ENCODE results near the gene TRABD2B.
"Not testable (repeated sequence)": the region's sequence is repeated elsewhere in the genome, so short reads cannot be mapped to it uniquely, and the experiment has no call there.

The TRABD2B gene

GRCh38 chr1:47963568-47964358 is 33.4 kb downstream of the TRABD2B start:
- Histone ChIP-seq H4K91ac (ENCODE audit: low read length) (no peak overlapping the region), H2BK12ac (ENCODE audit: low read length in 2 of 2) (no peak overlapping the region), H3K4me2 (ENCODE audit: low read length, poor library complexity, severe bottlenecking) (no peak overlapping the region), H3K9me3 (ENCODE audit: control insufficient read depth, low read length) (no peaks in the 10 kb centered on the region), H3K9ac (ENCODE audit: low read length) (no peak overlapping the region), H2BK120ac (ENCODE audit: low read depth, low read length) (no peak overlapping the region), H3K27ac (ENCODE audit: low read length, poor library complexity, severe bottlenecking) (no peak overlapping the region), H3K79me1 (replicated peaks; ENCODE audit: low read length, poor library complexity, severe bottlenecking) (no peaks in the 10 kb centered on the region), H3K14ac (ENCODE audit: low read length in 2 of 2) (no peak overlapping the region), H4K8ac (ENCODE audit: low read length) (no peak overlapping the region), H3K23ac (ENCODE audit: low read length in 2 of 2) (no peak overlapping the region), H2AFZ (ENCODE audit: low read depth, low read length) (no peak overlapping the region), H3K27me3 (ENCODE audit: control insufficient read depth in 1 of 2, insufficient read depth in 1 of 2, low read length in 2 of 2) (peaks cover 0 to 2% of the 10 kb centered on the region in 2 experiments), H2BK15ac (ENCODE audit: low read depth, poor library complexity, severe bottlenecking) (no peak overlapping the region), H3K4me3 (ENCODE audit: insufficient read depth in 1 of 2, low read depth in 1 of 2, low read length in 2 of 2) (no peak overlapping the region), H3K4me1 (ENCODE audit: control insufficient read depth, insufficient read depth, low read depth, low read length) (no peaks in the 10 kb centered on the region), H3K18ac (ENCODE audit: low read depth in 1 of 2, low read length in 2 of 2) (no peak overlapping the region), H2AK5ac (ENCODE audit: low read length, severe bottlenecking) (no peak overlapping the region), H2BK5ac (ENCODE audit: low read depth, low read length, poor library complexity, severe bottlenecking) (no peak overlapping the region), H3K4ac (ENCODE audit: low read depth in 1 of 2, low read length in 2 of 2) (no peak overlapping the region), H3K36me3 (ENCODE audit: control insufficient read depth in 1 of 2, insufficient read depth in 2 of 2, low read depth in 1 of 2, low read length in 2 of 2) (no peaks in the 10 kb centered on the region)
- WGBS, result 80% methylated on average over 12 of the region's 13 CpGs
- DNase-seq, result no peak

- WGBS, result 74% methylated on average over 5 of the region's 5 CpGs
- H4K91ac ChIP-seq (ENCODE audit: low read length), result no peak overlapping the region
Observed at GRCh38 chr1:47962750-47963492, 34.3 kb downstream of the TRABD2B start.

DNA sequence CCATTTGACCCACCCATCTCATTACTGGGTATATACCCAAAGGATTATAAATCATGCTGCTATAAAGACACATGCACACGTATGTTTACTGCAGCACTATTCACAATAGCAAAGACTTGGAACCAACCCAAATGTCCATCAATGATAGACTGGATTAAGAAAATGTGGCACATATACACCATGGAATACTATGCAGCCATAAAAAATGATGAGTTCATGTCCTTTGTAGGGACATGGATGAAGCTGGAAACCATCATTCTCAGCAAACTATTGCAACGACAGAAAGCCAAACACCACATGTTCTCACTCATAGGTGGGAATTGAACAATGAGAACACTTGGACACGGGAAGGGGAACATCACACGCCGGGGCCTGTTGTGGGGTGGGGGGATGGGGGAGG is 35.4 kb downstream of the TRABD2B start:
- not testable (repeated sequence) for H2BK15ac ChIP-seq (ENCODE audit: low read depth, poor library complexity, severe bottlenecking); H2BK5ac ChIP-seq (ENCODE audit: low read depth, low read length, poor library complexity, severe bottlenecking); H3K18ac ChIP-seq (ENCODE audit: low read depth in 1 of 2, low read length in 2 of 2); H4K91ac ChIP-seq (ENCODE audit: low read length); H3K23ac ChIP-seq (ENCODE audit: low read length in 2 of 2); H2AFZ ChIP-seq (ENCODE audit: low read depth, low read length); H3K9ac ChIP-seq (ENCODE audit: low read length); H3K27ac ChIP-seq (ENCODE audit: low read length, poor library complexity, severe bottlenecking); H2BK12ac ChIP-seq (ENCODE audit: low read length in 2 of 2); H3K4ac ChIP-seq (ENCODE audit: low read depth in 1 of 2, low read length in 2 of 2); H2BK120ac ChIP-seq (ENCODE audit: low read depth, low read length); H3K4me1 ChIP-seq (ENCODE audit: control insufficient read depth, insufficient read depth, low read depth, low read length); H2AK5ac ChIP-seq (ENCODE audit: low read length, severe bottlenecking); H4K8ac ChIP-seq (ENCODE audit: low read length); H3K14ac ChIP-seq (ENCODE audit: low read length in 2 of 2); H3K79me1 ChIP-seq (replicated peaks; ENCODE audit: low read length, poor library complexity, severe bottlenecking); DNase-seq; H3K4me3 ChIP-seq (ENCODE audit: insufficient read depth in 1 of 2, low read depth in 1 of 2, low read length in 2 of 2); H3K36me3 ChIP-seq (ENCODE audit: control insufficient read depth in 1 of 2, insufficient read depth in 2 of 2, low read depth in 1 of 2, low read length in 2 of 2); H3K27me3 ChIP-seq (ENCODE audit: control insufficient read depth in 1 of 2, insufficient read depth in 1 of 2, low read length in 2 of 2); H3K4me2 ChIP-seq (ENCODE audit: low read length, poor library complexity, severe bottlenecking); H3K9me3 ChIP-seq (ENCODE audit: control insufficient read depth, low read length)
- WGBS, result 94% methylated on average over 3 of the region's 5 CpGs

More at GRCh38 chr1:47962750-47963492, 34.3 kb downstream of the TRABD2B start:
- H2BK5ac ChIP-seq (ENCODE audit: low read depth, low read length, poor library complexity, severe bottlenecking), result no peak overlapping the region
- H3K4me1 ChIP-seq (ENCODE audit: control insufficient read depth, insufficient read depth, low read depth, low read length), result no peaks in the 10 kb centered on the region
- H3K14ac ChIP-seq (ENCODE audit: low read length in 2 of 2), result no peak overlapping the region
- H3K27me3 ChIP-seq (ENCODE audit: control insufficient read depth in 1 of 2, insufficient read depth in 1 of 2, low read length in 2 of 2), result peaks cover 0 to 2% of the 10 kb centered on the region in 2 experiments
- no peak overlapping the region for H2AK5ac ChIP-seq (ENCODE audit: low read length, severe bottlenecking)
- no peak overlapping the region for H3K27ac ChIP-seq (ENCODE audit: low read length, poor library complexity, severe bottlenecking)
- H3K23ac ChIP-seq (ENCODE audit: low read length in 2 of 2), result no peak overlapping the region
- H3K36me3 ChIP-seq (ENCODE audit: control insufficient read depth in 1 of 2, insufficient read depth in 2 of 2, low read depth in 1 of 2, low read length in 2 of 2), result no peaks in the 10 kb centered on the region
- no peaks in the 10 kb centered on the region for H3K79me1 ChIP-seq (replicated peaks; ENCODE audit: low read length, poor library complexity, severe bottlenecking)
- H3K4me2 ChIP-seq (ENCODE audit: low read length, poor library complexity, severe bottlenecking), result no peak overlapping the region
- H2BK12ac ChIP-seq (ENCODE audit: low read length in 2 of 2), result no peak overlapping the region
- no peak overlapping the region for H3K4ac ChIP-seq (ENCODE audit: low read depth in 1 of 2, low read length in 2 of 2)
- no peak overlapping the region for H2BK15ac ChIP-seq (ENCODE audit: low read depth, poor library complexity, severe bottlenecking)
- H3K18ac ChIP-seq (ENCODE audit: low read depth in 1 of 2, low read length in 2 of 2), result no peak overlapping the region
- no peak for DNase-seq
- no peaks in the 10 kb centered on the region for H3K9me3 ChIP-seq (ENCODE audit: control insufficient read depth, low read length)
- no peak overlapping the region for H2BK120ac ChIP-seq (ENCODE audit: low read depth, low read length)
- no peak overlapping the region for H2AFZ ChIP-seq (ENCODE audit: low read depth, low read length)
- H3K4me3 ChIP-seq (ENCODE audit: insufficient read depth in 1 of 2, low read depth in 1 of 2, low read length in 2 of 2), result no peak overlapping the region
- H4K8ac ChIP-seq (ENCODE audit: low read length), result no peak overlapping the region
- H3K9ac ChIP-seq (ENCODE audit: low read length), result no peak overlapping the region

- not testable (repeated sequence) for H2BK12ac ChIP-seq (ENCODE audit: low read length in 2 of 2); H3K4me1 ChIP-seq (ENCODE audit: control insufficient read depth, insufficient read depth, low read depth, low read length); DNase-seq; H2BK15ac ChIP-seq (ENCODE audit: low read depth, poor library complexity, severe bottlenecking); H3K9me3 ChIP-seq (ENCODE audit: control insufficient read depth, low read length); H3K23ac ChIP-seq (ENCODE audit: low read length in 2 of 2); H3K27ac ChIP-seq (ENCODE audit: low read length, poor library complexity, severe bottlenecking); H3K79me1 ChIP-seq (replicated peaks; ENCODE audit: low read length, poor library complexity, severe bottlenecking); H4K91ac ChIP-seq (ENCODE audit: low read length); H2AK5ac ChIP-seq (ENCODE audit: low read length, severe bottlenecking); H2BK120ac ChIP-seq (ENCODE audit: low read depth, low read length); H3K4me3 ChIP-seq (ENCODE audit: insufficient read depth in 1 of 2, low read depth in 1 of 2, low read length in 2 of 2); H2AFZ ChIP-seq (ENCODE audit: low read depth, low read length); H4K8ac ChIP-seq (ENCODE audit: low read length); H3K9ac ChIP-seq (ENCODE audit: low read length); H2BK5ac ChIP-seq (ENCODE audit: low read depth, low read length, poor library complexity, severe bottlenecking); H3K27me3 ChIP-seq (ENCODE audit: control insufficient read depth in 1 of 2, insufficient read depth in 1 of 2, low read length in 2 of 2); H3K4ac ChIP-seq (ENCODE audit: low read depth in 1 of 2, low read length in 2 of 2); H3K36me3 ChIP-seq (ENCODE audit: control insufficient read depth in 1 of 2, insufficient read depth in 2 of 2, low read depth in 1 of 2, low read length in 2 of 2); H3K4me2 ChIP-seq (ENCODE audit: low read length, poor library complexity, severe bottlenecking); H3K18ac ChIP-seq (ENCODE audit: low read depth in 1 of 2, low read length in 2 of 2); H3K14ac ChIP-seq (ENCODE audit: low read length in 2 of 2)
- 88% methylated on average over 6 of the region's 6 CpGs for WGBS
Observed at GRCh38 chr1:47956491-47956890, 40.7 kb downstream of the TRABD2B start.
